Brain microvascular endothelial cell (primary cell): ENCODE results near the gene NISCH.

Experiments
- DNase-seq: peaks from one replicate; pipeline ENCODE4 v3.0.0-alpha.2; 2020
- H3K27ac ChIP-seq: fragments of 250-450 bp; sonication (Bioruptor Pico); 2 replicates; pipeline ENCODE4 v1.5.1; 2020; ENCODE audit warnings: mild to moderate bottlenecking, moderate library complexity
- H3K27me3 ChIP-seq: fragments of 250-450 bp; sonication (Bioruptor Pico); replicated peaks from 2 replicates; pipeline ENCODE4 v1.5.1; 2020; ENCODE audit warnings: mild to moderate bottlenecking
- H3K36me3 ChIP-seq: fragments of 250-450 bp; sonication (Bioruptor Pico); replicated peaks from 2 replicates; pipeline ENCODE4 v1.5.1; 2020; ENCODE audit warnings: mild to moderate bottlenecking
- H3K4me3 ChIP-seq: 2 replicates; pipeline ENCODE4 v1.5.1; 2011; ENCODE audit warnings: low read depth, mild to moderate bottlenecking, control low read depth, low read length, moderate library complexity
- in situ Hi-C: cut with HindIII; loops from 2 replicates; pipeline ENCODE4 v1.10.0; 2017; ENCODE audit warnings: low sequenced_read_pairs, low pct_ligation_motif_present
- TF ChIP-seq, protein P1 (sequence below): IDR thresholded peaks from 2 replicates; pipeline ENCODE4 v1.5.1; 2011; ENCODE audit warnings: low read depth, mild to moderate bottlenecking, moderate library complexity, low read length, control low read depth, inconsistent platforms; ENCODE audit errors: missing control alignments

The NISCH gene

DNA sequence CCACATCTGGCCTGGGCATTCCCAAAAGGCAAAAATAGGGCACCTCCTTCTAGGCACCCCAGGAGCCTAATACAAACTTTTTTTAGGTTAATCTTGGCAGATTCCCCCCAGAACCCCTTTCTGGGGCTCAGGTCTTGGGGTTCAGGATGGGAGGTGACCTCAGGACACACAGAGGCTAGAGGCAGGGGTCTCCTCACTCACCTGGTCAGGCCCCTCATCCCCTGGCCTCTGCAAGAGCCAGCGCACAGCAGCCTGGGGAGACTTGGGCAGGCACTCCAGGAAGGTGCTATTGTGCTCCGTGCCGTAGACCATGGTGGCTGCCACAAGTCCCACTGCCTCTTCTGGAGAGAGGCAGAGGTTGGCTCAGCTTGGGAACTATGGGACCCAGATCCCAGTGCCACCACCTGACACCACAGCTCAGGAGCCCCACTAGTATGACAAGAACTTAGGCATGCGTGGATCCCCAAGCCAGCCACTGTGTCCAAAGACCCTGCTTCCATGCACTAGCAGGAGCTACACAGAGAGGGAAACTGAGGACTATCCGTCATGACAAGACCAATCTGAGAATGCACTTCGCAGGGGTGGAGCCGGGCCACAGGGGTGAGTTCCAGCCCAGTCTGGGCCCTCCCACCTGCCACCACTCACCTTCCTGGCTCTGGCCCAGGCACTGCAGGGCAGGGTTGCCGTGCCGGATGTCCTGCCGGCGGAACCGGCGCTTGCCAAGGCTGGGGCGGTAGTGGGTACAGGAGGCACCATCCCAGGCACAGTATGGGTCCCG, 17.9 kb upstream of the NISCH start:
- H3K36me3 ChIP-seq = no peaks in the 10 kb centered on the region
- no peak for DNase-seq
- H3K27me3 ChIP-seq = no peaks in the 10 kb centered on the region
- in situ Hi-C loops = no loop called here
- H3K4me3 ChIP-seq = no peak overlapping the region
- TF ChIP-seq, protein P1, sequence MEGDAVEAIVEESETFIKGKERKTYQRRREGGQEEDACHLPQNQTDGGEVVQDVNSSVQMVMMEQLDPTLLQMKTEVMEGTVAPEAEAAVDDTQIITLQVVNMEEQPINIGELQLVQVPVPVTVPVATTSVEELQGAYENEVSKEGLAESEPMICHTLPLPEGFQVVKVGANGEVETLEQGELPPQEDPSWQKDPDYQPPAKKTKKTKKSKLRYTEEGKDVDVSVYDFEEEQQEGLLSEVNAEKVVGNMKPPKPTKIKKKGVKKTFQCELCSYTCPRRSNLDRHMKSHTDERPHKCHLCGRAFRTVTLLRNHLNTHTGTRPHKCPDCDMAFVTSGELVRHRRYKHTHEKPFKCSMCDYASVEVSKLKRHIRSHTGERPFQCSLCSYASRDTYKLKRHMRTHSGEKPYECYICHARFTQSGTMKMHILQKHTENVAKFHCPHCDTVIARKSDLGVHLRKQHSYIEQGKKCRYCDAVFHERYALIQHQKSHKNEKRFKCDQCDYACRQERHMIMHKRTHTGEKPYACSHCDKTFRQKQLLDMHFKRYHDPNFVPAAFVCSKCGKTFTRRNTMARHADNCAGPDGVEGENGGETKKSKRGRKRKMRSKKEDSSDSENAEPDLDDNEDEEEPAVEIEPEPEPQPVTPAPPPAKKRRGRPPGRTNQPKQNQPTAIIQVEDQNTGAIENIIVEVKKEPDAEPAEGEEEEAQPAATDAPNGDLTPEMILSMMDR = no peak
- no peak overlapping the region for H3K27ac ChIP-seq

DNA sequence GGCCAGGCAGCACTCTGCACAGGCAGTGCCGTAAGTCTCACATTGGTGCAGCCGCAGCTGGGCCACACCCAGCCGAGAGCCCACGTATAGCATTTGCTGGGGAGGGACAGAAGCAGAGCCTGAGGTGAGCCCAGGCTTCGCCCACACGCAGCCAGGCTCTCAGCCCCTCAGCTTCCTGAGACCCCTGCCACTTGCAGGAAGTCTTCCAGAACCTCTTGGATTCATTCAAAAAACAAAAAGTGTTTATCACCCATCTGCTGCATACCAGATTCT, 17.4 kb upstream of the NISCH start:
- TF ChIP-seq, protein P1 = no peak
- no peaks in the 10 kb centered on the region for H3K36me3 ChIP-seq
- H3K4me3 ChIP-seq = no peak overlapping the region
- no peak overlapping the region for H3K27ac ChIP-seq
- in situ Hi-C loops = no loop called here
- DNase-seq = no peak
- H3K27me3 ChIP-seq = no peaks in the 10 kb centered on the region

DNA sequence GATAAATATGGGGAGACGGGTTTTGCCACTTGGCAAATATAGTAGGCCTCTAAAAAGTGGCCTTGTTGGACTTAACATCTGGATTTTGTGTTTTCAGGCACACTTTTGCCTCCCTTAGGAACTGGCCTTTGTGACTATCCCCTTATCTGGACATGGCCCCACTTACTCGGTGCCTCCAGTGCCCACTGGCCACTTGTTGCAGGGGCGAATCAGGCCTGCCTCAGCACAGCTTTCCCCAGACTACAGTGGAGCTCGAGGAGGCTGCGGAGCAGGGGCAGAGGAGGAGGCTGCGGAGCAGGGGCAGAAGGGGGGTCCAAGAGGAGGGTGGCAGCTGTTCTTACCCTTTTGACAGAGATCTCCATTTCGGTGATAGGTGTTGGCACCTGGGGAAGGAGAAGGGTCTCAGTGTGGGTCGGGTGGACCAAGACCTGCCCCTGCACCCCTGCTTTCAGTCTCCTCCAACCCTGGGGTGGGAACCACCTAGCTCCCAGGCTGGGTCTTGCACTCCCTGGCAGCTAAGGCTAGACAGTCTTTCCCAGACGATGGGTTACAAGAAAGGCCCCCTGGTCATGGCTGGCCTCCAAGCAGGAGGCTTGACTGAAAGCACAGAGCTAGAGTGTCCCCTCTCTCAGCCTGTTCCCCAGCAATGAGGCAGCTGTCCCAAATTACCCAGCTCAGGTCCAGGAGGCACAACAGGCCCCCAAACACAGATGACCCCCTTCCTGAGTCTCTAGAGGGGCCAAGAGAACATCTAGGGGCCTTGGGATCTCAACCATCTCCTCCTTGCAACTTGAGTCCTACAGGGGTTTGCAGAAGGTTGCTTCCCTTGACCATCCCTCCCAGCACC, 16.6 kb upstream of the NISCH start:
- Histone ChIP-seq H3K4me3 (no peak overlapping the region), H3K27ac (no peak overlapping the region), H3K27me3 (no peaks in the 10 kb centered on the region), H3K36me3 (no peaks in the 10 kb centered on the region)
- in situ Hi-C loops = no loop called here
- TF ChIP-seq, protein P1 = no peak
- no peak for DNase-seq

DNA sequence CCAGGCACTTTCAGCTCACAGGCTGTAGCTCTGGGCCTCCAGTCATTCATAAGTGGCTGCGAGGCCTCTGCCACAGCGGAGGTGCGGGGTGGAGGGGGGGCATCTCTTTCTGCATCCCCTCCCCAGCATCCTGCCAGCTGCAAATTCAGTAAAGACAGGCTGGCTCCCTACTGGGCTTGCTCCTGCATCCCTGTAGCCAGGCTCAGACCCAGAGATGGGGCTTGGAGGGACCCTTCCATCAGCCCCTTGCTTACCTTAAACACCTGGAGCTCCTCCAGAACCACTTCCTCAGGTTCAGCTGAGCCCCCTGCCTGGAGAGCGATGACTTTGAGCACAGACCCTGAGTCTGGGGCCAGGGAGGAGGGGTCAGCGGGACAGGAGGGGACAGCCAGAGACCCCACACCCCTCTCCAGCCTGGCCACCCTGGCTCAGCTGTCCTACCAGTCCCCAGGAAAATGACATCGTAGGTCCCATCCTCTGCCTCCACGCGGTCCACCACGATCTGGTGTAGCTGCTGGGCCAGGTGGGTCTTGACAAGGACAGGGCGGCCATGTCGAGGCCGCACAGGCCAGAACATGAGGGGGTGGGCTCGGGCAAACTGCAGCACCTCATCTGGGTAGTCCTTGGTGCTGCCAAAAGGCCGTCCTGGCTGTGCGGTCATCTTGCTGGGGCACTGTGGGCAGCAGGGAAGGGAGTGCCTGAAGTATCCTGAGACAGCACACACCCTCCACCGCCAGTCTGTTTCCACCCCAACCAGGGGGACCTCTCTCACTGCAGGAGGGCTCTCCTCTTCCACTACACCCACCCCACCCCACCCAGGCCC, 15.8 kb upstream of the NISCH start:
- H3K27ac ChIP-seq = no peak overlapping the region
- no peak overlapping the region for H3K4me3 ChIP-seq
- no peak for DNase-seq
- no peaks in the 10 kb centered on the region for H3K36me3 ChIP-seq
- no peaks in the 10 kb centered on the region for H3K27me3 ChIP-seq
- in situ Hi-C loops = no loop called here
- TF ChIP-seq, protein P1 = no peak

DNA sequence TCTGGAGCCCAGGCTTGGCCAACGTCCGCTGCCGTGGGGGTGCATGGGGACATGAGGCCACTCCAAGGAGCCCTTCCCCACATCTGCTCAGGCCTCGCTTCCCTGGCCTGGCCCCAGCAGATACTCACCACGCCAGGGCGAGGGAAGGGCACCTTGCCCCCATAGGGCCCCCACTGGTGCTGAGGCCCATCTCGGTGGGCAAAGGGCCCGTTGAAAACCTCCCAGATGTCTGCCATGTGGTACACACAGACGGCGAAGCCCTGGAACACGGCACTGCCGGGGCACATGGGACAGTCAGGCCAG, 15.2 kb upstream of the NISCH start:
- Histone ChIP-seq H3K4me3 (no peak overlapping the region), H3K27ac (no peak overlapping the region), H3K27me3 (no peaks in the 10 kb centered on the region), H3K36me3 (no peaks in the 10 kb centered on the region)
- DNase-seq = no peak
- in situ Hi-C loops = no loop called here
- TF ChIP-seq, protein P1 = no peak
